HTR-8/SVneo (cell line): ENCODE data around the gene CHRD.

Experiments
- DNase-seq: peaks from one replicate; pipeline ENCODE4 v3.0.0; 2011; ENCODE audit warnings: low spot score, mixed read lengths; ENCODE audit not compliant: insufficient read length
- FAIRE-seq: peaks from 2 replicates; lab custom pipeline; 2011; peaks lifted over from hg19 to GRCh38; lab: Jason Lieb, UNC

Gene CHRD

GRCh38 chr3:184345317-184346144 lies 34.3 kb upstream of the CHRD start:
- FAIRE-seq (peak; percentile 26), DNase-seq (peak; percentile 63)

- DNase-seq (no peak), FAIRE-seq (no peak)
These were observed 33.2 kb upstream of the CHRD start for GRCh38 chr3:184346480-184347190.

- FAIRE-seq, result no peak
- DNase-seq, result no peak
These were observed 32.4 kb upstream of the CHRD start for GRCh38 chr3:184347321-184348056.

GRCh38 chr3:184348057-184348382 lies 31.8 kb upstream of the CHRD start:
- DNase-seq (no peak), FAIRE-seq (no peak)

- no peak for DNase-seq
- no peak for FAIRE-seq
These were observed 30.0 kb upstream of the CHRD start for GRCh38 chr3:184349563-184350470.

GRCh38 chr3:184350618-184351017 lies 29.2 kb upstream of the CHRD start:
- FAIRE-seq, result no peak

GRCh38 chr3:184351511-184352148 lies 28.2 kb upstream of the CHRD start:
- DNase-seq (no peak), FAIRE-seq (no peak)

More at GRCh38 chr3:184350618-184351017, 29.2 kb upstream of the CHRD start:
- DNase-seq, result no peak

GRCh38 chr3:184352149-184352785 lies 27.6 kb upstream of the CHRD start:
- DNase-seq (no peak), FAIRE-seq (no peak)

GRCh38 chr3:184352897-184353545 lies 26.8 kb upstream of the CHRD start:
- FAIRE-seq (no peak), DNase-seq (no peak)

- FAIRE-seq, result no peak
- DNase-seq, result no peak
These were observed 26.3 kb upstream of the CHRD start for GRCh38 chr3:184353546-184353941.

GRCh38 chr3:184354121-184354728 lies 25.6 kb upstream of the CHRD start:
- peak; percentile 9 for FAIRE-seq
- DNase-seq, result no peak

GRCh38 chr3:184354754-184355153 lies 25.1 kb upstream of the CHRD start:
- no peak for DNase-seq
- no peak for FAIRE-seq

GRCh38 chr3:184355261-184356040 lies 24.4 kb upstream of the CHRD start:
- DNase-seq (no peak), FAIRE-seq (no peak)

GRCh38 chr3:184357248-184358123 lies 22.4 kb upstream of the CHRD start:
- FAIRE-seq (no peak), DNase-seq (no peak)

- DNase-seq, result no peak
- no peak for FAIRE-seq
These were observed 21.6 kb upstream of the CHRD start for GRCh38 chr3:184358124-184358767.

- no peak for FAIRE-seq
- DNase-seq, result no peak
These were observed 20.9 kb upstream of the CHRD start for GRCh38 chr3:184358921-184359350.
